SK-N-SH treated with all-trans-retinoic acid at 6 μM for 48 hours (cell line): ENCODE measurements around the gene DCDC1.

ENCODE experiments used
- ARNTL ChIP-seq: fragments of 450-650 bp; formaldehyde crosslinking; IDR thresholded peaks from 2 replicates; pipeline ENCODE4 v1.5.0; 2020; ENCODE audit warnings: low read depth, mild to moderate bottlenecking, moderate library complexity, borderline replicate concordance
- BACH2 ChIP-seq: fragments of 250-450 bp; sonication (Bioruptor Pico); IDR thresholded peaks from 2 replicates; pipeline ENCODE4 v1.9.0; 2021; ENCODE audit warnings: mild to moderate bottlenecking, borderline replicate concordance
- CSDC2 ChIP-seq: fragments of 250-450 bp; sonication (Bioruptor Pico); IDR thresholded peaks from 2 replicates; pipeline ENCODE4 v1.5.0; 2020; ENCODE audit warnings: mild to moderate bottlenecking, moderate library complexity
- PATZ1 ChIP-seq: fragments of 250-450 bp; sonication (Bioruptor Pico); IDR thresholded peaks from 2 replicates; pipeline ENCODE4 v1.8.0; 2020; ENCODE audit warnings: mild to moderate bottlenecking, moderate library complexity, borderline replicate concordance
- RARB ChIP-seq: fragments of 250-450 bp; sonication (Bioruptor Pico); IDR thresholded peaks from 2 replicates; pipeline ENCODE4 v1.8.0; 2021; ENCODE audit warnings: mild to moderate bottlenecking, moderate library complexity
- TCF4 ChIP-seq: fragments of 250-450 bp; sonication (Bioruptor Pico); IDR thresholded peaks from 2 replicates; pipeline ENCODE4 v1.8.0; 2021; ENCODE audit warnings: mild to moderate bottlenecking, moderate library complexity, borderline replicate concordance
- TOX ChIP-seq: fragments of 250-450 bp; sonication (Bioruptor Pico); IDR thresholded peaks from 2 replicates; pipeline ENCODE4 v1.8.0; 2021; ENCODE audit warnings: mild to moderate bottlenecking, moderate library complexity, borderline replicate concordance

- TF ChIP-seq ARNTL = no peak
- no peak for TF ChIP-seq TCF4 (CRISPR knock-in tag)
- no peak for TF ChIP-seq BACH2 (CRISPR knock-in tag)
- TF ChIP-seq RARB (CRISPR knock-in tag) = no peak
- no peak for TF ChIP-seq PATZ1
- no peak for TF ChIP-seq TOX (CRISPR knock-in tag)
- no peak for TF ChIP-seq CSDC2
Measured at GRCh38 chr11:30860146-30860545, 509.4 kb downstream of the DCDC1 start.
